Measurements from ENCODE around the gene RNF111.
"Not testable (repeated sequence)": the region's sequence is repeated elsewhere in the genome, so short reads cannot be mapped to it uniquely, and the experiment has no call there.

RNF111 gene

DNA sequence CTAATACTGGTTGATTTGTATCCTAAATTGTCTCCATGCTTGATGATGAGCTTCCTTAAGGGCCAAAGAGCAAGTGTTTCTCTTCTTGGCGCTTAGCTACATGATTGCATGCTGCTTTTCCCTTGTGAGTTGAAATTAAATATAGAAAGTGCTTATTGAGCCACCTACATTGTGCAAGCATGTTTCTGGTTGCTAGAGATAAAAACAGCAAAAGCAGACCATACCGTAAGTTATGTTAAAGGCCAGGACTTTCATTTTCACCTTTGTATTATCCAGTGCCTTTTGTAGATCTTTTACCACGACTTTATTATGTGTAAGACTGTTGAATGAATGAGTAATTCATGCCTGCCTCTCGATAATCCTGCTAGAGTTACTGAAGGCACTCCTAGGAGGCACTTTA lies 75.6 kb downstream of the RNF111 start:
- DNase-seq: no peak

GRCh38 chr15:59069430-59069829 lies 82.0 kb downstream of the RNF111 start:
- DNase-seq: no peak

- DNase-seq: no peak
Measured at GRCh38 chr15:59074607-59075006, 87.1 kb downstream of the RNF111 start.

GRCh38 chr15:59087731-59088130 lies 100.3 kb downstream of the RNF111 start:
- no peak for DNase-seq

GRCh38 chr15:59094077-59094476 lies 106.6 kb downstream of the RNF111 start:
- DNase-seq: no peak

DNA sequence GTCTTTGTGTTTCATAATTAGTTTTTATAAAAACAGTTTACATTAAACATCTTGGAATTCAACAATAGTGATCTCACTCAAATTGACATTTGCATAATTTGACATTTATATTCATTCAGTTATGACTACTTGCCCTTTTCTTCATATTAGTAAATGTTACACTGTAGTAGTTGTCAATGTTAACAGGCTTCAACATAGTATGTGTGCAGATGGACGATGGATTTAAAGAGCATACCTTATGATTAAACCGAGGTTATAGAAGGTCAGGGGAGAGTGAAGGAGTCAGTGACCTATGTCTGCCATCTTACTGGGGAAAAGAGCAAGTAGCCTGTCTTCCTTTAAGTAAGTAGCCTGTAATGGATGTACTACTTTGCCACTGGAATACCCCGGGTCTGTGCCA lies 109.0 kb downstream of the RNF111 start:
- no peak for DNase-seq

DNA sequence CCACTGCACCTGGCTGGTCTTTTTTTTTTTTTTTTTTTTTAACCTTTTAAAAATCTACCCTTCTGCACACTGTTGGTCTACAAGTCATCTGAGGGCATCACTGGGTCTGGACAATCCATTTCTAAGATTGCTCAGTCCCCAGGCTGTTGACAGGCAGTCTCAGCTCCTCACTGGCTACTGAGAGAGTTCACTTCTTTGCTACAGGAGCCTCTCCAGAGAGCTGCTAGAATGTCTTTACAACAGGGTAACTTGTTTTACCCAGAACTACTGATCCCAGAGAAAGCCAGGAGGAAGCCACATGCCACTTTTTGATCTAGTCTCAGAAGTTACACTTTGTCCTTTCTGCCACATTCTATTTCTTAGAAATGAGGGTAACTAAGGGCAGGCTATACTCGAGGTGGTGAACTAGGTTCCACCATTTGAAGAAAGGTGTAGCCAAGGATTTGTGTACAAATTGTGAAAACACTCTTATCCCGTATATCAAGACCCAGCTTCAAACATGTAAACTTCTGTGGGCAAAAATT lies 111.8 kb downstream of the RNF111 start:
- DNase-seq: no peak

GRCh38 chr15:59104602-59104911 lies 117.1 kb downstream of the RNF111 start:
- DNase-seq: no peak

GRCh38 chr15:59104912-59105732 lies 117.7 kb downstream of the RNF111 start, which contains the start of gene CCNB2:
CCNB2 (plus strand) TSS chr15:59105146; CDS start chr15:59105269, 123 bp downstream.
- DNase-seq: peak; percentile 36

DNA sequence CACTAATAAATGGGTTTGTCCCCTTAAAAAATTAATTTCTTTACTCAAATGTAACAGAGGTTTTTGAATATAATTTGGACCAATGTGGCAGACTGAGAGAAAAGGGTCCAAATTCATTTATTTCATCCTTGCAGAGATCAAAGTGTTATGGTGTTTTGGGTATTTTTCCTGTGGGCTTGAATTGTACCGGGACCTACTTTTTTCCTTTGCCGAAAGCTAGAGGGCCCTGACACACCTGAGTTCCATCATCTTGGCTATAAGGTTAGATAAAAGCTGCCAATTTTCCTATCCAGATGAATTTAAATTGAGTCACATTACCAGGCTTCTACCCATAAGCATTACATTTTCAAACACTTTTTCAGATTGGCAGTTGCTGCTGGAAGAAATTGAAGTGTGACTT lies 118.4 kb downstream of the RNF111 start:
- no peak for DNase-seq

- DNase-seq: no peak
Measured at GRCh38 chr15:59111251-59111650, 123.8 kb downstream of the RNF111 start.

DNA sequence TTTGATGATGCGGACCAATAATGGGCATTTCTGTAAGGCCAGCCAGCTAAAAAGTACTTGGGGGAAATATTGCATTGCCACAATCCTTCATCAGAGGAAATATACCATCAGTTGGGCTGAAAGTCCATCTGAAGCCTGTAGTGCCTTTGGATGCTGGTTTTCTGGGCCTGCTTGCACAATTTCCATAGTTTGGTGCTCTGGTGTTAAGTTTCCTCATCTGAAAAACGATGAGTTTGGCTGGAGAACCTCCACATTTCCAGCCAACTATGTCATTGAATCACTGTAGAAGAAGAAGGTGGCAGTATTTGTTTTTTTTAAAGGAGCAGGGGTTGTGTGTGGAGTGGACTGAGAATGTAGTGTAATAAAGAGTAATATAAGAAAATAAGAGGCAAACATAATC lies 127.6 kb downstream of the RNF111 start:
- no peak for DNase-seq

DNA sequence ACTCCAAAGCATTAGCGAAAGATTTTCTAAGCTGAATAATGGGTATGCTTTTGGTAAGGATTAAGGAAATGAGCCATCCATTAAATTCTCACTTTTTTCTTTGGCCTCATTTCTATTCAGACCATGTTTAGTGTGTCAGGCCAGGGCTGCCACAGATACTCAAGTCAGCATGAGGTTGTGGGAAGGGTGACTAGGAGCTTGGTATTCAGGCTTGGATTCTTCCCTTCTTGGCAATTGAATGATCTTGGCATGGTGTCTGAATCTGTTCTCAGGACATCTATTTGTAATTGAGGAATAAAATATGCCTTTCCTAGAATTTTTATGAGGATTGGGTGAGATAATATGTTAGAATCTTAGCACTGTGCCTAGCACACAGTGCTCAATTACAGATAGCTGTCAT lies 128.7 kb downstream of the RNF111 start:
- DNase-seq: no peak

- no peak for DNase-seq
Measured at GRCh38 chr15:59116771-59117170, 129.3 kb downstream of the RNF111 start.

GRCh38 chr15:59119625-59120024 lies 132.2 kb downstream of the RNF111 start:
- no peak for DNase-seq

- no peak for DNase-seq
Measured at GRCh38 chr15:59120937-59121336, 133.5 kb downstream of the RNF111 start.

GRCh38 chr15:59124261-59124660 lies 136.8 kb downstream of the RNF111 start:
- DNase-seq: peak; percentile 83

DNA sequence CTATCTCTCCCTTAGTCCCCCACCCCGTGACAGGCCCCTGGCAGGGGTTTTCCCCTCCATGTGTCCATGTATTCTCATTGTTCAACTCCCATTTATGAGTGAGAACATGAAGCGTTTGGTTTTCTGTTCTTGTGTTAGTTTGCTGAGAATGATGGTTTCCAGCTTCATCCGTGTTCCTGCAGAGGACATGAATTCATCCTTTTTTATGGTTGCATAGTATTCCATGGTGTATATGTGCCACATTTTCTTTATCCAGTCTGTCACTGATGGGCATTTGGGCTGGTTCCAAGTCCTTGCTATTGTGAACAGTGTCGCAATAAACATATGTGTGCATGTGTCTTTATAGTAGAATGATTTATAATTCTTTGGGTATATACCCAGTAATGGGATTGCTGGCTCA lies 138.2 kb downstream of the RNF111 start:
- not testable (repeated sequence) for DNase-seq

DNA sequence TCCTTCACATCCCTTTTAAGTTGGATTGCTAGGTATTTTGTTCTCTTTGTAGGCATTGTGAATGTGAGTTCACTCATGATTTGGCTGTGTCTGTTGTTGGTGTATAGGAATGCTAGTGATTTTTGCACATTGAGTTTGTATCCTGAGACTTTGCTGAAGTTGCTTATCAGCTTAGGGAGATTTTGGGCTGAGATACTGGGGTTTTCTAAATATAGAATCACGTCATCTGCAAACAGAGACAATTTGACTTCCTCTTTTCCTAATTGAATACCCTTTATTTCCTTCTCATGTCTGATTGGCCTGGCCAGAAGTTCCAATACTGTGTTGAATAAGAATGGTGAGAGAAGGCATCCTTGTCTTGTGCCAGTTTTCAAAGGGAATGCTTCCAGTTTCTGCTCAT lies 139.8 kb downstream of the RNF111 start:
- DNase-seq: not testable (repeated sequence)

- DNase-seq: no peak
Measured at GRCh38 chr15:59131456-59131855, 144.0 kb downstream of the RNF111 start.

GRCh38 chr15:59131969-59132562 lies 144.6 kb downstream of the RNF111 start:
- no peak for DNase-seq

DNA sequence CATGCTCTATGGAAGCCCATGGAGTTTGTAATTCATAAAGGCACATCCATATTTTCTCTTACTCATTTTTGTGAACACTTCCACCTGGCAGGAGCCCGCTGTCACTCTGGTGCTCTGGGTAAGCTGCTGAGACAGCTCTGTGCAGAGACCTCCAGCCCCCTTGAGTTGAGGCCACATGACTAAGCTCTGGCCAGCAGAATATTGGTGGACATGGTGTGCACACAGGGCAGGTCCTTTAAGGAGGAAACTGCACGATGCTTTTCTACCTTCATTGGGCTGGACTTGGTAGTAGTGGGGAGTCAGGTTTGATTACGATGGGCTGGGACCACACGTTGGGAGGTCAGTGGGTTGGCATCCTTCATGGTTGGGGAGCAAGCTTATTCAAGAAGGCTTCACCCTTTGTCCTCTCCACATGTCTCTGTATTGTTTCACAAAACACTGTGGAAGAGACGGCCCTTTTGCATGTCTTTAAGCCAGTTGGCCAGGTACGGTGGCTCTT lies 146.5 kb downstream of the RNF111 start:
- DNase-seq: no peak

DNA sequence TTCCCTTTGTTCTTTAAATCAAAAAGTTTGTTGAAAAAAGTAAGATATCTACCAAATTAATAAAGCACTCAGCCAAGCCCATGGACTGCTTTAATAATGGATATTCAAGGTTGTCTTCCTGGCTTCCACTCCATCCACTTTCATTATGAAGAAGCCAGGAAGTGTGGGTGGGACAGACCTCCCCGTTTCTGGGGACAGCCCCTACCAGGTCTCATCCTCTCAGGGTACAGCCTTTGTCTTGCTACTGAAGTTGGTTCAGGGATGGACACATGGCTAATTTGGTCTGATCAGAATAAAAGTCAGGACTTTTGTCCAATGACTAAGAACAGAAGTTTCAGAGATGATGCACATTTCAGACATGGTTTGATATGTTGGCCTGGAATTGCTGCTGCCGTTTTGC lies 150.1 kb downstream of the RNF111 start:
- no peak for DNase-seq

DNA sequence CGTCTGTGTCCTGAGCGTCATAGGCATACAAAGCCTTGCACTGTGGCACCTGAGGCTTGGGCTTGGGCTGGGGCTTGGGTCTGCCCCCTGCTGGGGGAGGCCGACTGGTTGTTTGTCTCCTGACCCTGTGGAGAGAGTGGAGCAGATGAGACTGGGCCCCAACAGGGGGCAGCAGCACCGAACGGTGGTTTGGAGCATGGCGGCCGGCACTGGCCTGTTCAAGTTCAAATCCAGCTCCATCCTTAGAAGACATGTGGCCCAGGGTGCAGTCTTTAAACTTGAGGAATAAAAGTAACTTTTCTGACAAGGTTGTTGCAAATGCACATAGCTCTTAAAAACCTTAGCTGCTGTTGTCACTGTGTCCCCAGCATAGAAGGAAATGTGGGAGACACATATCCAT lies 150.8 kb downstream of the RNF111 start:
- no peak for DNase-seq
